Measurements from ENCODE around the gene UTP15.

DNA sequence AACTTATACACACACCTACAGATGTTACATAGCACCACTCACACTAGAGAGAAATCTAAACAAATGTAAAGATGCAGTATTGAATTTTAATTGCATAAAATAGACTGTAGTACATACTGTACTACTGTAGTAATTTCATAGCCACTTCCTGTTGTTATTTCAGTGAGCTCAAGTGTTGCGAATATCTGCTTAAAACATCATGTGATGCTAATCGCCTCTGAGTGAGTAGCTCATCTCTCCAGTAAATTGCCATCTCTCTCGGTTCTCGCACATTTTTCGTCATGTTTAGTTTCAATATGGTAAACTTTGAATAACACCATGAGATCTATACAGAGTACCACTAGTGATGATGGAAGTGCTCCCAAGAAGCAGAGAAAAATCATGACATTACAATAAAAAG is 38.5 kb downstream of the UTP15 start:
- TF ChIP-seq, protein P1, sequence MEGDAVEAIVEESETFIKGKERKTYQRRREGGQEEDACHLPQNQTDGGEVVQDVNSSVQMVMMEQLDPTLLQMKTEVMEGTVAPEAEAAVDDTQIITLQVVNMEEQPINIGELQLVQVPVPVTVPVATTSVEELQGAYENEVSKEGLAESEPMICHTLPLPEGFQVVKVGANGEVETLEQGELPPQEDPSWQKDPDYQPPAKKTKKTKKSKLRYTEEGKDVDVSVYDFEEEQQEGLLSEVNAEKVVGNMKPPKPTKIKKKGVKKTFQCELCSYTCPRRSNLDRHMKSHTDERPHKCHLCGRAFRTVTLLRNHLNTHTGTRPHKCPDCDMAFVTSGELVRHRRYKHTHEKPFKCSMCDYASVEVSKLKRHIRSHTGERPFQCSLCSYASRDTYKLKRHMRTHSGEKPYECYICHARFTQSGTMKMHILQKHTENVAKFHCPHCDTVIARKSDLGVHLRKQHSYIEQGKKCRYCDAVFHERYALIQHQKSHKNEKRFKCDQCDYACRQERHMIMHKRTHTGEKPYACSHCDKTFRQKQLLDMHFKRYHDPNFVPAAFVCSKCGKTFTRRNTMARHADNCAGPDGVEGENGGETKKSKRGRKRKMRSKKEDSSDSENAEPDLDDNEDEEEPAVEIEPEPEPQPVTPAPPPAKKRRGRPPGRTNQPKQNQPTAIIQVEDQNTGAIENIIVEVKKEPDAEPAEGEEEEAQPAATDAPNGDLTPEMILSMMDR (IDR thresholded peaks at IDR 0.05): no peak
- no peak for TF ChIP-seq POLR2A (IDR thresholded peaks at IDR 0.05)
